ENCODE measurements around the gene XRCC2. TPM values are rescaled to one million over a fixed set of nuclear protein-coding genes. Genes with fewer than 3 reads are reported as not detected.
"Not testable (repeated sequence)": the region's sequence is repeated elsewhere in the genome, so short reads cannot be mapped to it uniquely, and the experiment has no call there.

Gene XRCC2
- total RNA-seq, 2 donors from 2014 or later: 0.14 to 0.49 TPM

DNA sequence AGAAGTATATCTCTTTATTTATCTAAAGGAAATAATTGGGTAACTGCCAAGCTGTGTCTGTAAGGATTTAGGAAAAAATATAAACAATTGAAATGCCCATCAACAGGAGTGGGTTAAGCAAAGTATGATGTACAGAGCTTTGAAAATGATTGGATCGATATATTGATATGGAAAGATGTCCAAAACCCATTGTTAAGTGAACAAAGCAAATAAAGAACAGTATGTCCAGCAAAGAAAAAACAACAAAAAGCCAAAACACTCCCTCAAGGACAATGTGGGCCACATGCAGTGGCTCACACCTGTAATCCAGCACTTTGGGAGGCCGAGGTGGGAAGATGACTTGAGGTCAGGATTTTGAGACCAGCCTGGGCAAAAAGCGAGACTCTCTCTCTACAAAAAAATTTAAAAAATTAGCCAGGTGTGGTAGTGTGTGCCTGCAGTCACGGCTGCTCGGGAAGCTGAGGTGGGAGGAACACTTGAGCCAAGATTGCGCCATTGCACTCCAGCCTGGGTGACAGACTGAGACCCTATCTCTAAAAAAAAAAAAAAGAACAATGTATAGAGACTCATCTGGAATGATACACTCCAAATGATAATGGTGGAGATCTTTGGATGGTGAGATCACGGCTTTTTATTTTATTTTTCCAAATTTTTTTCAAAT is 37.9 kb downstream of the XRCC2 start:
- no peak for DNase-seq (ENCODE audit: low spot score)
- no peaks in the 10 kb centered on the region for H3K27me3 ChIP-seq (replicated peaks; ENCODE audit: insufficient read depth)
- H3K27ac ChIP-seq: no peak overlapping the region
- no peaks in the 10 kb centered on the region for H3K4me1 ChIP-seq (ENCODE audit: control insufficient read depth in 1 of 2, low read depth in 2 of 2)
- H3K4me3 ChIP-seq: no peak overlapping the region
- TF ChIP-seq, protein P1, sequence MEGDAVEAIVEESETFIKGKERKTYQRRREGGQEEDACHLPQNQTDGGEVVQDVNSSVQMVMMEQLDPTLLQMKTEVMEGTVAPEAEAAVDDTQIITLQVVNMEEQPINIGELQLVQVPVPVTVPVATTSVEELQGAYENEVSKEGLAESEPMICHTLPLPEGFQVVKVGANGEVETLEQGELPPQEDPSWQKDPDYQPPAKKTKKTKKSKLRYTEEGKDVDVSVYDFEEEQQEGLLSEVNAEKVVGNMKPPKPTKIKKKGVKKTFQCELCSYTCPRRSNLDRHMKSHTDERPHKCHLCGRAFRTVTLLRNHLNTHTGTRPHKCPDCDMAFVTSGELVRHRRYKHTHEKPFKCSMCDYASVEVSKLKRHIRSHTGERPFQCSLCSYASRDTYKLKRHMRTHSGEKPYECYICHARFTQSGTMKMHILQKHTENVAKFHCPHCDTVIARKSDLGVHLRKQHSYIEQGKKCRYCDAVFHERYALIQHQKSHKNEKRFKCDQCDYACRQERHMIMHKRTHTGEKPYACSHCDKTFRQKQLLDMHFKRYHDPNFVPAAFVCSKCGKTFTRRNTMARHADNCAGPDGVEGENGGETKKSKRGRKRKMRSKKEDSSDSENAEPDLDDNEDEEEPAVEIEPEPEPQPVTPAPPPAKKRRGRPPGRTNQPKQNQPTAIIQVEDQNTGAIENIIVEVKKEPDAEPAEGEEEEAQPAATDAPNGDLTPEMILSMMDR (IDR thresholded peaks at IDR 0.05): no peak
- no peaks in the 10 kb centered on the region for H3K36me3 ChIP-seq
- ATAC-seq (ENCODE audit: insufficient number of reproducible peaks, low FRiP score, low read depth): no peak
- no peaks in the 10 kb centered on the region for H3K9me3 ChIP-seq

DNA sequence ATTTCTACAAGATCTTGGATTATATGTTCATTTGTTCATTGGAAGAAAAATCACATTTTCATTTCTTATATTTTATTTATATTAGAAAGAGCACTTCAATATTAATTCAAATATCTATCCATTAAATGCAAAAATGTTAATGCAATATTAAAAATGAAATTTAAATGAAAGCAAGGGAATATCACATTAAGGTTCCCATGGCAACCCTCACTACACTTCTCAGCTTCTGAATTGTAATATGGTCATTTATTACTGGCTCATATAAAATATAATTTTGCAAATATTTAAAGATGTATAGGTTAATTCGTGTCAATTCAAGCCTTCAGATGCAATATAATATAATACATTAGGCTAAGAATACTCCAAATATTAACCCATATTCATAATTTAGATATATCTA is 38.8 kb downstream of the XRCC2 start:
- Histone ChIP-seq H3K4me1 (ENCODE audit: control insufficient read depth in 1 of 2, low read depth in 2 of 2) (no peaks in the 10 kb centered on the region), H3K9me3 (no peaks in the 10 kb centered on the region), H3K27me3 (replicated peaks; ENCODE audit: insufficient read depth) (no peaks in the 10 kb centered on the region), H3K27ac (no peak overlapping the region), H3K36me3 (no peaks in the 10 kb centered on the region), H3K4me3 (no peak overlapping the region)
- TF ChIP-seq, protein P1 (IDR thresholded peaks at IDR 0.05): no peak
- no peak for ATAC-seq (ENCODE audit: insufficient number of reproducible peaks, low FRiP score, low read depth)
- DNase-seq (ENCODE audit: low spot score): no peak

- no peak overlapping the region for H3K4me3 ChIP-seq
- ATAC-seq (ENCODE audit: insufficient number of reproducible peaks, low FRiP score, low read depth) (no peak), DNase-seq (ENCODE audit: low spot score) (no peak)
- no peaks in the 10 kb centered on the region for H3K27me3 ChIP-seq (replicated peaks; ENCODE audit: insufficient read depth)
- H3K9me3 ChIP-seq: no peaks in the 10 kb centered on the region
- no peaks in the 10 kb centered on the region for H3K36me3 ChIP-seq
- H3K27ac ChIP-seq: no peak overlapping the region
- TF ChIP-seq, protein P1 (IDR thresholded peaks at IDR 0.05): no peak
- no peaks in the 10 kb centered on the region for H3K4me1 ChIP-seq (ENCODE audit: control insufficient read depth in 1 of 2, low read depth in 2 of 2)
Measured at GRCh38 chr7:152636441-152636840, 39.5 kb downstream of the XRCC2 start.

DNA sequence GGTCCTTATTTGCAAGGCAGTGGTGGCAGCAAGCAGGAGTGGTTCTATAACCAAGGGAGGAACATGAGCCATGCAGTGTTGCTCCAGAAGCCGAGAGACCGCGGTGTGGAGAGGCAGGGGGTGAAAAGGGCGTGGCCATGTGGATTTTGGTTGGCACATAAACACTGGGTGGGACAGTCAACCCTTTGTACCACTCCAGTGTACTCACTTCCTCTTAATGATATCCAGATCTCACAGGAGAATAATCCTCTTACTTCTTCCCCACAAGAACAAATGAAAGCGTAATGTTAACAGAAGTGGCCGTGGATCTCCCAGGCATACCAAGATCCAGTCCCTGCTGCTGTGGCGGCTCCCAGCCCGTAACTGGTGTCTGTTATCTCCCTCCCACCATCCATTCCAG is 42.4 kb downstream of the XRCC2 start:
- TF ChIP-seq, protein P1 (IDR thresholded peaks at IDR 0.05): no peak
- Histone ChIP-seq H3K9me3 (no peaks in the 10 kb centered on the region), H3K27me3 (replicated peaks; ENCODE audit: insufficient read depth) (no peaks in the 10 kb centered on the region), H3K27ac (no peak overlapping the region), H3K4me3 (no peak overlapping the region), H3K36me3 (no peaks in the 10 kb centered on the region), H3K4me1 (ENCODE audit: control insufficient read depth in 1 of 2, low read depth in 2 of 2) (no peaks in the 10 kb centered on the region)
- no peak for ATAC-seq (ENCODE audit: insufficient number of reproducible peaks, low FRiP score, low read depth)
- DNase-seq (ENCODE audit: low spot score): no peak

- H3K4me3 ChIP-seq: no peak overlapping the region
- DNase-seq (ENCODE audit: low spot score): no peak
- no peak overlapping the region for H3K27ac ChIP-seq
- TF ChIP-seq, protein P1 (IDR thresholded peaks at IDR 0.05): no peak
- H3K36me3 ChIP-seq: no peaks in the 10 kb centered on the region
- no peaks in the 10 kb centered on the region for H3K9me3 ChIP-seq
- H3K27me3 ChIP-seq (replicated peaks; ENCODE audit: insufficient read depth): no peaks in the 10 kb centered on the region
- ATAC-seq (ENCODE audit: insufficient number of reproducible peaks, low FRiP score, low read depth): no peak
- no peaks in the 10 kb centered on the region for H3K4me1 ChIP-seq (ENCODE audit: control insufficient read depth in 1 of 2, low read depth in 2 of 2)
Measured at GRCh38 chr7:152633072-152633471, 42.9 kb downstream of the XRCC2 start.

- not testable (repeated sequence) for H3K4me3 ChIP-seq; H3K27ac ChIP-seq; H3K9me3 ChIP-seq; DNase-seq (ENCODE audit: low spot score); H3K36me3 ChIP-seq; H3K4me1 ChIP-seq (ENCODE audit: control insufficient read depth in 1 of 2, low read depth in 2 of 2); ATAC-seq (ENCODE audit: insufficient number of reproducible peaks, low FRiP score, low read depth); H3K27me3 ChIP-seq (replicated peaks; ENCODE audit: insufficient read depth)
Measured at GRCh38 chr7:152628772-152629171, 47.2 kb downstream of the XRCC2 start.
